PC-3 (cell line): Measurements from ENCODE around the gene HMGCS1. TPM values are rescaled to one million over a fixed set of nuclear protein-coding genes. Genes with fewer than 3 reads are reported as not detected.
A peak's percentile ranks its signal among the peaks of the same experiment; 100 is the strongest.

ENCODE experiments used
- ATAC-seq: fragments of 200-7000 bp; cut with Tn5 transposase; 2 replicates; pipeline ENCODE4 v1.9.1; 2020; ENCODE audit warnings: mild to moderate bottlenecking, moderate library complexity
- BruUV-seq: library from RNA; stranded (reverse); fragments of 400-500 nt; replicated peaks from 2 replicates; lab custom pipeline; 2021; lab: Mats Ljungman, UMichigan
- CTCF ChIA-PET: fragments of 300-600 bp; sonication (Branson Sonifier 250); formaldehyde crosslinking; loops from one replicate; lab custom pipeline; 2022; ENCODE audit warnings: antibody characterized with exemption; lab: Charles Lee
- POLR2A ChIA-PET: fragments of 300-600 bp; sonication (Branson Sonifier 250); formaldehyde crosslinking; loops from one replicate; lab custom pipeline; 2022; ENCODE audit warnings: antibody characterized with exemption; ENCODE audit not compliant: unreplicated experiment; lab: Charles Lee
- DNase-seq: peaks from one replicate; pipeline ENCODE4 v3.0.0-alpha.2; 2015
- H2AFZ ChIP-seq: fragments of 300-600 bp; sonication (generic); 2 replicates; pipeline ENCODE4 v1.6.0; 2016; ENCODE audit warnings: antibody characterized with exemption, low read length
- H3F3A ChIP-seq: fragments of 300-600 bp; sonication (generic); one replicate; pipeline ENCODE4 v1.6.0; 2017; ENCODE audit warnings: antibody characterized with exemption, low read length, control low read depth, mild to moderate bottlenecking; ENCODE audit not compliant: unreplicated experiment
- H3K27ac ChIP-seq: fragments of 300-600 bp; sonication (generic); 2 replicates; pipeline ENCODE4 v1.5.1; 2016; ENCODE audit warnings: mild to moderate bottlenecking, low read length
- H3K27me3 ChIP-seq: fragments of 300-600 bp; sonication (generic); 2 replicates; pipeline ENCODE4 v1.6.1; 2016; ENCODE audit warnings: low read length, mixed read lengths
- H3K36me3 ChIP-seq: fragments of 300-600 bp; sonication (generic); 2 replicates; pipeline ENCODE4 v1.6.1; 2016; ENCODE audit warnings: low read depth, mixed run types, low read length, mixed read lengths
- H3K4me1 ChIP-seq: fragments of 300-600 bp; sonication (generic); 2 replicates; pipeline ENCODE4 v1.5.1; 2016; ENCODE audit warnings: low read length; ENCODE audit not compliant: insufficient read depth
- H3K4me2 ChIP-seq: fragments of 300-600 bp; sonication (generic); 2 replicates; pipeline ENCODE4 v1.6.0; 2016; ENCODE audit warnings: low read length
- H3K4me3 ChIP-seq: fragments of 300-600 bp; sonication (generic); 2 replicates; pipeline ENCODE4 v1.5.1; 2016; ENCODE audit warnings: mild to moderate bottlenecking, low read length, mixed read lengths
- H3K79me2 ChIP-seq: fragments of 300-600 bp; sonication (generic); 2 replicates; pipeline ENCODE4 v1.6.1; 2017; ENCODE audit warnings: low read length, mixed read lengths
- H3K9ac ChIP-seq: fragments of 300-600 bp; sonication (generic); 2 replicates; pipeline ENCODE4 v1.6.0; 2016; ENCODE audit warnings: mild to moderate bottlenecking, low read length
- H3K9me2 ChIP-seq: fragments of 300-600 bp; sonication (generic); replicated peaks from 2 replicates; pipeline ENCODE4 v1.6.1; 2016; ENCODE audit warnings: mixed run types, low read length, mixed read lengths
- H3K9me3 ChIP-seq: fragments of 300-600 bp; sonication (generic); 2 replicates; pipeline ENCODE4 v1.6.1; 2016; ENCODE audit warnings: low read length, mixed read lengths
- H4K20me1 ChIP-seq: fragments of 300-600 bp; sonication (generic); 2 replicates; pipeline ENCODE4 v1.6.1; 2016; ENCODE audit warnings: low read length, mixed read lengths
- EZH2 ChIP-seq: fragments of 300-600 bp; sonication (generic); IDR thresholded peaks from one replicate; pipeline ENCODE4 v1.6.1; 2017; ENCODE audit warnings: antibody characterized with exemption, mild to moderate bottlenecking, low read length; ENCODE audit not compliant: unreplicated experiment
- EZH2phosphoT487 ChIP-seq: fragments of 300-600 bp; sonication (generic); IDR thresholded peaks from 2 replicates; pipeline ENCODE4 v1.6.1; 2018; ENCODE audit warnings: mild to moderate bottlenecking, antibody characterized with exemption, low read length, borderline replicate concordance
- intact Hi-C: fragments of 100-400 bp; cut with micrococcal nuclease; formaldehyde crosslinking; loops from 2 replicates; pipeline ENCODE4 v1.9.0; 2023
- total RNA-seq: library from RNA; depleted of rRNA; stranded (reverse); fragments of >200 nt; gene quantifications from 2 replicates; pipeline ENCODE4 v1.2.3, GENCODE V29; 2014
- TF ChIP-seq, protein P1 (sequence below): fragments of 300-600 bp; sonication (generic); conservative IDR thresholded peaks from 2 replicates; pipeline ENCODE4 v1.5.1; 2017; ENCODE audit warnings: antibody characterized with exemption, low read depth, mild to moderate bottlenecking, low read length

Gene HMGCS1
- total RNA-seq, 1 experiment from 2014 or later: 39.7 TPM

DNA sequence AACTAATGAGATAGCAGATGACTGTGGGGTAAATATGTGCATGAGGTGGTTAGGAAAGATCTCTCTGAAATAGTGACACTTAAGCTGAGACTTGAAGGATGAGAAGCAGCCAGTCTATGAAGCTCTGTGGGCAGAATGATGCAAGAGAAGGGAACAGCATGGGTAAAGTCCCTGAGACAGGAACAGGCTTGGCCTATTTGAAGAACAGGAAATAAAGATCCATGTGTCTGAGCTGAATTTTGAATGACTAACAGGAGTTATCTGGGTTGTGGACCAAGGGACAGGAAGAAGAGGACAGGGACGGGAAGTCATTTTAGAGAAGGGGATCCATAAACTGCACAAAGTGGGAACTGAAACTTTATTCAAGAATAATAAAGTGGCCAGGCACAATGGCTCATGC lies 25.6 kb upstream of the HMGCS1 start:
- CTCF ChIA-PET: no interaction called here

DNA sequence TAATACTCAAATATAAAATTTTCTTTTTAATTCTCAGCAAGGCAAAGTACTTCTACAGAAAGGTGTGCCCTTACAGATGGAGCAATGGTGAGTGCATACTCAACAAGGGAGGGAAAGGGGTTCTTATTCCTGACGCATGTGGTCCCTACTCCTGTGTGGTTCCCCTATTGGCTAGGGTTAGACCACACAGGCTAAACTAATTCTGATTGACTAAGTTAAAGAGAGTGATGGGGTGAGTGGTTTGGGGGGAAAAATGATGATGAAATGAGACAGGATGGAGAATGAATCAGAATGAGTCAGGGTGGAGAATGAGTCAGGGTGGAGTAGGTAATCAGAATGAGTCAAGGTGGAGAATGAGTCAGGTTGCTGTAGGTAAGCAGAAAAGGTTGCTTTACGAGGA lies 22.9 kb upstream of the HMGCS1 start:
- Histone ChIP-seq H3F3A (peaks cover 12% of the 10 kb centered on the region), H2AFZ (no peak overlapping the region), H3K9ac (no peak overlapping the region), H3K79me2 (no peaks in the 10 kb centered on the region), H3K4me3 (no peak overlapping the region), H3K27ac (no peak overlapping the region), H3K9me2 (no peaks in the 10 kb centered on the region), H3K27me3 (no peaks in the 10 kb centered on the region), H3K9me3 (peaks cover 26% of the 10 kb centered on the region), H4K20me1 (no peaks in the 10 kb centered on the region), H3K4me1 (no peaks in the 10 kb centered on the region), H3K4me2 (no peak overlapping the region), H3K36me3 (peaks cover 8% of the 10 kb centered on the region; the same call in 1 of the 2 replicates)
- CTCF ChIA-PET: no interaction called here
- peak; percentile 40; the same call in 1 of the 2 replicates for ATAC-seq
- peak; percentile 74 for DNase-seq
- intact Hi-C loops: no loop called here
- TF ChIP-seq EZH2 (no peak), EZH2phosphoT487 (no peak)
- TF ChIP-seq, protein P1, sequence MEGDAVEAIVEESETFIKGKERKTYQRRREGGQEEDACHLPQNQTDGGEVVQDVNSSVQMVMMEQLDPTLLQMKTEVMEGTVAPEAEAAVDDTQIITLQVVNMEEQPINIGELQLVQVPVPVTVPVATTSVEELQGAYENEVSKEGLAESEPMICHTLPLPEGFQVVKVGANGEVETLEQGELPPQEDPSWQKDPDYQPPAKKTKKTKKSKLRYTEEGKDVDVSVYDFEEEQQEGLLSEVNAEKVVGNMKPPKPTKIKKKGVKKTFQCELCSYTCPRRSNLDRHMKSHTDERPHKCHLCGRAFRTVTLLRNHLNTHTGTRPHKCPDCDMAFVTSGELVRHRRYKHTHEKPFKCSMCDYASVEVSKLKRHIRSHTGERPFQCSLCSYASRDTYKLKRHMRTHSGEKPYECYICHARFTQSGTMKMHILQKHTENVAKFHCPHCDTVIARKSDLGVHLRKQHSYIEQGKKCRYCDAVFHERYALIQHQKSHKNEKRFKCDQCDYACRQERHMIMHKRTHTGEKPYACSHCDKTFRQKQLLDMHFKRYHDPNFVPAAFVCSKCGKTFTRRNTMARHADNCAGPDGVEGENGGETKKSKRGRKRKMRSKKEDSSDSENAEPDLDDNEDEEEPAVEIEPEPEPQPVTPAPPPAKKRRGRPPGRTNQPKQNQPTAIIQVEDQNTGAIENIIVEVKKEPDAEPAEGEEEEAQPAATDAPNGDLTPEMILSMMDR: no peak
- BruUV-seq: no TSS peak
- POLR2A ChIA-PET: no interaction called here

More for the DNA sequence above, 25.6 kb upstream of the HMGCS1 start:
- no peaks in the 10 kb centered on the region for H3K27me3 ChIP-seq
- DNase-seq (no peak), ATAC-seq (no peak)
- H3K4me2 ChIP-seq: no peak overlapping the region
- no peaks in the 10 kb centered on the region for H3K9me2 ChIP-seq
- no peak for TF ChIP-seq EZH2phosphoT487
- no peak for TF ChIP-seq EZH2
- TF ChIP-seq, protein P1: no peak
- peaks cover 26% of the 10 kb centered on the region for H3K9me3 ChIP-seq
- peaks cover 12% of the 10 kb centered on the region for H3F3A ChIP-seq
- POLR2A ChIA-PET: no interaction called here
- peaks cover 8% of the 10 kb centered on the region; the same call in 1 of the 2 replicates for H3K36me3 ChIP-seq
- H3K4me1 ChIP-seq: no peaks in the 10 kb centered on the region
- no peak overlapping the region for H3K27ac ChIP-seq
- H2AFZ ChIP-seq: no peak overlapping the region
- H3K4me3 ChIP-seq: no peak overlapping the region
- no peaks in the 10 kb centered on the region for H4K20me1 ChIP-seq
- no TSS peak for BruUV-seq
- no peak overlapping the region for H3K9ac ChIP-seq
- H3K79me2 ChIP-seq: no peaks in the 10 kb centered on the region
- intact Hi-C loops: no loop called here

DNA sequence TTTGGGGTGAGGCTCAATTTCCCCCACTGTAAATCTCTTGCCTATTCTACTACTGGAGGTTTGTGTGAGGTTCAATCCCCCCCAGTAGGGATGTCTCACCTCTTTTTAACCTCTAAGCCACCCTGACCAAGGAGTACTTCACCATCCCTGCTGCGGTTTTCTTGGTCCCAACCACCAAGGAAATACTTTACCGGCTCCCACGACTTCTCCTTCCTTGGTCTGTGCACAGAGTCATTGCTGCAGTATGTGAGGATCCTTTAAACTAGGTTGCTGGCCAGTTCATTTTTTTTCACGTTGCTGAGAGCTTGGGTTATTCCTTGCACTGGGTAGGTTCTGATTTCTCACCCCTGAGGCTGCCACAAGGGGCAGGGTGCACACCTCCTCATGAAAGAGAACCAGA lies 22.5 kb upstream of the HMGCS1 start:
- peaks cover 26% of the 10 kb centered on the region for H3K9me3 ChIP-seq
- no peak for DNase-seq
- ChIA-PET POLR2A (no interaction called here), CTCF (no interaction called here)
- BruUV-seq: no TSS peak
- H3K27ac ChIP-seq: no peak overlapping the region
- H3F3A ChIP-seq: peaks cover 12% of the 10 kb centered on the region
- no peaks in the 10 kb centered on the region for H3K27me3 ChIP-seq
- no peak overlapping the region for H3K4me2 ChIP-seq
- no peaks in the 10 kb centered on the region for H3K9me2 ChIP-seq
- intact Hi-C loops: no loop called here
- no peak overlapping the region; the same call in 1 of the 2 replicates for H3K4me3 ChIP-seq
- no peaks in the 10 kb centered on the region for H4K20me1 ChIP-seq
- no peak overlapping the region for H3K9ac ChIP-seq
- TF ChIP-seq EZH2phosphoT487 (no peak), EZH2 (no peak)
- TF ChIP-seq, protein P1: no peak
- no peaks in the 10 kb centered on the region for H3K4me1 ChIP-seq
- no peak for ATAC-seq
- H3K79me2 ChIP-seq: no peaks in the 10 kb centered on the region
- H3K36me3 ChIP-seq: peaks cover 8% of the 10 kb centered on the region; the same call in 1 of the 2 replicates
- no peak overlapping the region for H2AFZ ChIP-seq
